WERI-Rb-1 (cell line): ENCODE data around the gene ENHO.

Experiments used
- DNase-seq: peaks from one replicate; pipeline ENCODE4 v3.0.0-alpha.2; 2020
- H3K27ac ChIP-seq: fragments of 250-450 bp; sonication (Bioruptor Pico); 2 replicates; pipeline ENCODE4 v1.5.1; 2020; ENCODE audit warnings: mild to moderate bottlenecking, moderate library complexity
- H3K27me3 ChIP-seq: fragments of 250-450 bp; sonication (Bioruptor Pico); 2 replicates; pipeline ENCODE4 v1.5.1; 2021; ENCODE audit warnings: mild to moderate bottlenecking, low read depth, moderate library complexity; ENCODE audit not compliant: insufficient read depth, severe bottlenecking
- H3K36me3 ChIP-seq: fragments of 250-450 bp; sonication (Bioruptor Pico); 2 replicates; pipeline ENCODE4 v1.5.1; 2020; ENCODE audit warnings: mild to moderate bottlenecking, moderate library complexity
- H3K4me3 ChIP-seq: 2 replicates; pipeline ENCODE4 v1.5.1; 2011; ENCODE audit warnings: low read depth, mild to moderate bottlenecking, control low read depth, low read length
- H3K9me3 ChIP-seq: fragments of 250-450 bp; sonication (Bioruptor Pico); 2 replicates; pipeline ENCODE4 v1.5.1; 2021; ENCODE audit warnings: mild to moderate bottlenecking, moderate library complexity; ENCODE audit not compliant: severe bottlenecking
- TF ChIP-seq, protein P1 (sequence below): IDR thresholded peaks from 2 replicates; pipeline ENCODE4 v1.5.1; 2011; ENCODE audit warnings: low read depth, mild to moderate bottlenecking, control low read depth, inconsistent platforms, low read length

ENHO gene

GRCh38 chr9:34501889-34502425 is 20.8 kb downstream of the ENHO start:
- TF ChIP-seq, protein P1, sequence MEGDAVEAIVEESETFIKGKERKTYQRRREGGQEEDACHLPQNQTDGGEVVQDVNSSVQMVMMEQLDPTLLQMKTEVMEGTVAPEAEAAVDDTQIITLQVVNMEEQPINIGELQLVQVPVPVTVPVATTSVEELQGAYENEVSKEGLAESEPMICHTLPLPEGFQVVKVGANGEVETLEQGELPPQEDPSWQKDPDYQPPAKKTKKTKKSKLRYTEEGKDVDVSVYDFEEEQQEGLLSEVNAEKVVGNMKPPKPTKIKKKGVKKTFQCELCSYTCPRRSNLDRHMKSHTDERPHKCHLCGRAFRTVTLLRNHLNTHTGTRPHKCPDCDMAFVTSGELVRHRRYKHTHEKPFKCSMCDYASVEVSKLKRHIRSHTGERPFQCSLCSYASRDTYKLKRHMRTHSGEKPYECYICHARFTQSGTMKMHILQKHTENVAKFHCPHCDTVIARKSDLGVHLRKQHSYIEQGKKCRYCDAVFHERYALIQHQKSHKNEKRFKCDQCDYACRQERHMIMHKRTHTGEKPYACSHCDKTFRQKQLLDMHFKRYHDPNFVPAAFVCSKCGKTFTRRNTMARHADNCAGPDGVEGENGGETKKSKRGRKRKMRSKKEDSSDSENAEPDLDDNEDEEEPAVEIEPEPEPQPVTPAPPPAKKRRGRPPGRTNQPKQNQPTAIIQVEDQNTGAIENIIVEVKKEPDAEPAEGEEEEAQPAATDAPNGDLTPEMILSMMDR, result peak; percentile 59
- H3K27me3 ChIP-seq, result peaks cover 7% of the 10 kb centered on the region
- no peak overlapping the region for H3K27ac ChIP-seq
- peak; percentile 41 for DNase-seq
- no peaks in the 10 kb centered on the region for H3K36me3 ChIP-seq
- no peak overlapping the region for H3K4me3 ChIP-seq
- peaks cover 20% of the 10 kb centered on the region for H3K9me3 ChIP-seq

- Histone ChIP-seq H3K9me3 (peaks cover 20% of the 10 kb centered on the region), H3K27ac (no peak overlapping the region), H3K4me3 (no peak overlapping the region), H3K27me3 (peaks cover 7% of the 10 kb centered on the region), H3K36me3 (no peaks in the 10 kb centered on the region)
- DNase-seq, result no peak
- TF ChIP-seq, protein P1, result no peak
These were observed 21.4 kb downstream of the ENHO start for GRCh38 chr9:34501372-34501771.

- H3K27me3 ChIP-seq, result peaks cover 7% of the 10 kb centered on the region
- TF ChIP-seq, protein P1, result peak; percentile 96
- DNase-seq, result peak; percentile 67
These were observed 22.0 kb downstream of the ENHO start for GRCh38 chr9:34500623-34501267.

DNA sequence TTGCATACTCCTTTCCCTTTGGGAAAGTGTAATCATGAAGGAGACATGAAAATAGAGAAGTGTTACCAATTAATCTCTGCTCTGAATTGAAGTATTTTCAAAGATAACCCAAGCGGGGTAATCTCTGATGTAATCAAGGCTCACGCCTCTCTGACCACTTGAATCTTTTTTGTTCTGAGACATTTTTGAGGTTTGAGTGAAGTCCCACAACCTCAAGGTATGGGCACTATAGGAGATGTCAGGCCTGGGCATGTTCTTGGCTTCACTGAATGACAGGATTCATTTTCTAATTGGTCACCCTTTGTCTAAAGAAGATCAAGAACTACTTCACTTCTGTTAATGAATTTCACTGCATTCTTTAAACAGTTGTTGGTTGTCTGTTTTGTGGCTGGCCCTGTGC is 23.7 kb downstream of the ENHO start:
- H3K36me3 ChIP-seq, result no peaks in the 10 kb centered on the region
- H3K4me3 ChIP-seq, result no peak overlapping the region

More at GRCh38 chr9:34500623-34501267, 22.0 kb downstream of the ENHO start:
- Histone ChIP-seq H3K27ac (no peak overlapping the region), H3K9me3 (peaks cover 20% of the 10 kb centered on the region), H3K4me3 (no peak overlapping the region), H3K36me3 (no peaks in the 10 kb centered on the region)

DNA sequence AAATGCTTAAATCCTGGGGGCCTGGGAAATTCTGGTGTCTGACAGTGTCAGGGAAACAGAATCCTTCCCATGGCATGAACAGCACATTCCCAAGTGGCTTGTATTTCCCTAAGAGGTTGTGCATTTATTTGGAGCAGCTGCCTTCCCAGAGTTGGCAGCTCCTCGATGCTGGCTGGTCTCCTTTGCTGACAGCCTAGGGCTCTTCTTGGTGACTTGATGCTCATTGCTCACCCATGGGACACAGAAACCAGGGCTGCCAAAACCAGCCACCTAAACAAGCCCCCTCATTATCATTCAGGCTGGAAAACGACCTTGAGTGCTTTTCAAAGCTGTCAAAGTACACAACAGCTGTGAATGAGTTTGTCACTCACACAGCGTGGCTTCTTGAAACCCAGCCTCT is 24.2 kb downstream of the ENHO start:
- no peak for DNase-seq
- Histone ChIP-seq H3K36me3 (no peaks in the 10 kb centered on the region), H3K27me3 (peaks cover 5% of the 10 kb centered on the region), H3K27ac (no peak overlapping the region), H3K4me3 (no peak overlapping the region), H3K9me3 (peaks cover 5% of the 10 kb centered on the region)
- TF ChIP-seq, protein P1, result no peak

More for the DNA sequence above, 23.7 kb downstream of the ENHO start:
- Histone ChIP-seq H3K27me3 (peaks cover 7% of the 10 kb centered on the region), H3K27ac (peak overlapping the region; percentile 12; the same call in 1 of the 2 replicates), H3K9me3 (peaks cover 10% of the 10 kb centered on the region)
- TF ChIP-seq, protein P1, result no peak
- DNase-seq, result no peak
